GM11168 (cell line): ENCODE results near the gene CDH4.
"Not testable (repeated sequence)": the region's sequence is repeated elsewhere in the genome, so short reads cannot be mapped to it uniquely, and the experiment has no call there.

Experiments used
- in situ Hi-C: fragments of 300-500 bp; cut with MboI; formaldehyde crosslinking; loops from one replicate; pipeline ENCODE4 v1.12.0; 2022; ENCODE audit warnings: low sequenced_read_pairs; ENCODE audit not compliant: unreplicated experiment

The CDH4 gene

GRCh38 chr20:61476956-61477355 is 224.9 kb downstream of the CDH4 start:
- in situ Hi-C loops: no loop called here

- in situ Hi-C loops: no loop called here
Measured at GRCh38 chr20:61477451-61477861, 225.4 kb downstream of the CDH4 start.

DNA sequence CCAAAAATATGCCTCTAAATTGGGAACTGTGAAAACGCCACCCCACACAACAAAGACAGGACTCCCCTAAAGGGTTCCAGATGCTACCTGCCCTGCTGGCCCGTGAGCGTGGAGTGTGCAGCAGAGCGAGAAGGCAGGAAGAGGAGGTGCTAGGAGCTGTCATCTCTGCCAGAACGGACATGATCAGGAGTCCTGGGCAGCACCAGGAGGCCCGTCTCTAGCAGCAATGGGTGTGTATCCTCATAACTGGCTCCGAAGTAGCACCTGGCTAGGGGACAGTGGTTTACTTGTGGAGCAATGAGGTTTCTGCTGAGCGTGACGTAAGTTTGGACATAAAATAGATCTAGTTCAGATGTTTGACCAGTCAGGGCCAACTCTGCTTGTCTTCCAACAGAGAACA is 226.0 kb downstream of the CDH4 start:
- in situ Hi-C loops: no loop called here

- in situ Hi-C loops: no loop called here
Measured at GRCh38 chr20:61478611-61479305, 226.7 kb downstream of the CDH4 start.

- in situ Hi-C loops: not testable (repeated sequence)
Measured at GRCh38 chr20:61479433-61479832, 227.4 kb downstream of the CDH4 start.

- in situ Hi-C loops: no loop called here
Measured at GRCh38 chr20:61480158-61480825, 228.2 kb downstream of the CDH4 start.

GRCh38 chr20:61482056-61482887 is 230.2 kb downstream of the CDH4 start:
- in situ Hi-C loops: no loop called here

DNA sequence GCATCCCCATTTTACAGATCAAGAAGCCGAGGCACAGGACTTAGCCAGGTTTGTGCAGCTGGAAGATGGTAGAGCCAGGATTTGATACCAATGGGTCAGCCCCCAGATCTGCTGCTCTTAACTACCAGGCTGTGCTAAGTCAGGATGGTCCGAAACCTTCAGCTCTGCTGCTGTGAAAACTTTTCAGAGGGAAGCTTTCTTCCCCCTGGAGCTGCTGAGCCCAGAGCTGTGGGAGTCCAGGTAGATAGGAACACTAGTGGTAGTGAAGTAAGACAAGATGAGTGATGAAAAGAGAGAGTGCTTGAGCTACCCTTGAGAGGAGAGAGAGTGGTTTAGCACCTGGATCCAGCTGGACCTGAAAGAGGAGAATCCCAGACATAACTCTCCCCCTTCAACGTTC is 230.8 kb downstream of the CDH4 start:
- in situ Hi-C loops: no loop called here

GRCh38 chr20:61483336-61484067 is 231.4 kb downstream of the CDH4 start:
- in situ Hi-C loops: no loop called here

DNA sequence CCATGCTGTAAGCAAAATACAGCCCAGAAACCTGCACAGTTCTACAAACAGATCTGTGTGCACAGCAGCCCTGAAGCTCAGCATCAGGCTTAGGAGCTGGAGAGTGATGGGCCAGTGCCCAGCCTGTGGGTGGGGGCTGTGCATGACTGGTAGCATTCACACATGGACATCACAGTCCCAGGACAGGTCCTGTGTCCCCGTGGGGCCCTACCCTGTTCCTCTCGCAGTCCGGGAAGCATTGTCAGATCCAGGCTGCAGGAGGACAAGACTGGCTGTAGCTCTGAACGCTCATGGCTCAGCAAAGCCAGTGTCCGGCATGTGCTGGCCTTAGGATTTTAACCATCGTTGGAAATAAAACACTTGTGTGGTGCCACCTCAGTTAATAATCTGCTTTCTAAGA is 234.1 kb downstream of the CDH4 start:
- in situ Hi-C loops: no loop called here

DNA sequence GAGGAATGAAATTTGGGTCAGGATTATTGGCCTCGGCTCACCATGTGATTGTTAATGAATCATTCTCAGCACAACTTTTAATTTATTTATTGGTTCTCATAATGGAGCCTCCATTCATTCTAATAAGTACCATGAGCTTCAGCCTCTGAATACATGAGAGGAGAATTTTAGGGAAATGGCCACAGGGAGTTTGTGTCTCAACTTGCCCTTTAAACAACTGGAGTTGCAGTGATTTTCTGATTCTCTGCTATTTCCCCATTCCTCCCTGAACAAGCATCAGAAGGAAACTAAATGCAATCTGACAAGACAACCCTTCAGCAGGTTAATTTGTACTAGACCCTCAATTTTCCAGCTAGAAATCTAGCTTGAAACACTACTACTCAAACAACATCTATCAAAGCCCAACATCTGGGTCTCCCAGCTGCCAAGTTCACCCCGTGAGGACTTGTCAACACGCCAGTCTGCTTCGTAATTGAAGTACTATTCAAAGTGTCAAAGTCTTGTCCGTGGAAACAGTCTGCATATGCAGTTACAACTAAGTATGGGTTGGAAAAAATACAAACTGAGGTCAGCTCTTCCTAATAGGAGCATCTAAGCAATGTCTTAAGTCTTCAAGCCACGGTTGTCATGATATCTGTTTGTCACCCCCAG is 235.4 kb downstream of the CDH4 start:
- in situ Hi-C loops: no loop called here

- in situ Hi-C loops: no loop called here
Measured at GRCh38 chr20:61487997-61488371, 235.9 kb downstream of the CDH4 start.

DNA sequence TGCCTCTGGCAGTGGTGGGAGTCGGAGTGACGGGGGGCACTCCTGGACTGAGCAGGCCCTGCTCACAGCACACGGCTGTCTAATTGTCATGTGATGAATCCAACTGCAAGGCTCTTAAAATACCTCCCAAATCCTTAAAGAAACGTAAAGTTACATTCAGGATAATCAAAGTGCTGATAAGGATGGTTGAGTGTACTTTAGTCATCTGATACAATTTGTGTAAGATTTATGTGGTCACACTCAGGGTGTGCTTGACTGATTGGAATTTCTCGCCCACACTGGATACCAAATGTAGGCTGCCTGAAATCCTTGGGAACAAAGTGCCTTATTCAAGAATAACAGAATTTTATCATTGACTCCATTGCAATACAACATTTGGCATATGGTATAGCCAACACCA is 238.7 kb downstream of the CDH4 start:
- in situ Hi-C loops: no loop called here

- in situ Hi-C loops: no loop called here
Measured at GRCh38 chr20:61492065-61492464, 240.0 kb downstream of the CDH4 start.

DNA sequence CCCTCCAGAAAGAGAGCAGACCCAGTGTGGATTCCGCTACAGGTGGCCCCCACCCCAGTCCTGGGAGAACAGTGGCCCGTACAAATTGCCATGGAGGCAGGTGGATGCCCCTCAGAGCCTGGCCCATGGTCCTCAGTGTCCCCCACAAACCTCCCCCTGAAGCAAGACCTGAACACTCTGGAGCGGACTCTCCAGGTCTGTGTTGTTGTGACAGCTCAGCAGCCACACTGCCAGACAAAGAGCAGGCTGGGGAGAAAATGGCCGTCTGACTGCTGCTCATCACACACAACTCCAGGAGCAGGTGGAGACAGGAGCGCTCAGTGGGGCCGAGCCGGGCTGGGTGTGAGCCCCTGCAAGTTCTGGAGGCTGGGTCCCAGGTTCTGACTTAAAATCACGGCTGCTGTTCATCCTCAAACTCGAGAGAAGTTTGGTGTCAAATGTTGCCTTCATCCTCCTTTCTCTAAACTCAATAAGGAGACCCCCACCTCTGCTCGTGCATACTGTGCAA is 241.8 kb downstream of the CDH4 start:
- in situ Hi-C loops: no loop called here

DNA sequence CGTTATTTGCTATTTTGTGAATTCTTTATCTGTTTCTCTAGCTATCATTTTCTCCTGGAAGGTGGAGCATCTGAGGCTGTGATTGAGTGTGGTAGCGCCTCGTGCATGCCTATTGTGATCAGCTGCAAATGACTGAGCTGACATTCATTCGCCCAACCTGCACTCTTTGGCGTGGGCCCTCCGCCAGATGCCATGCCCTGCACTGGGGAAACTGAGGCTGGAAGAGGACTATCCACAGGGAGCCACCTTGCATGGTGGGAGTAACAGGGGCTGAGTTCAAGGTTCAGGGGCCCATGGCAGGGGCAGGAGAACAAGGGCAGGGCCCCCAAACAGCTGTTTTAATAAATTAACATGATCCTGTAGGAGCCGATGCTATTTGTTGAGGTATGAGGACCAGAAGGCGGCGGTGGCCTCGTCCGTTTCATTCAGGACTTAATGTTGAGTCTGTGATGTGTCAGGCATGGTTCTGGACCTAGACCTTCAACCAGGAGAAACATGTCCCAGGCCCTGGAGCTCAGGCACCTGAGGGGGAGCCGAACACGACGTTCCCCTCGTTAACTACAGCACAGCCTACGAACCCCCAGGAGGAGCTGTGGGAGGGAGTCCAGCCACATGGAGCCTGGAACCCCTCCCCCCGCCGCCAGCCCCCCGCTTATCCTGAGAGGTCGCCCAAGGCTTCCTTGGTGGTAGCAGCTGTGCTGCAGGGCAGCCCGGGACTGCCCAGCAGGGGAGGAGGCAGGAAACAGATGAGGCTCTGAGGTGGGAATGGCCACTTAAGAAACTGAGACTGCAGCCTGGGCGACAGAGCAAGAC is 242.9 kb downstream of the CDH4 start:
- in situ Hi-C loops: no loop called here

- in situ Hi-C loops: no loop called here
Measured at GRCh38 chr20:61497029-61497627, 245.1 kb downstream of the CDH4 start.

- in situ Hi-C loops: no loop called here
Measured at GRCh38 chr20:61499859-61500554, 247.9 kb downstream of the CDH4 start.
